Effector memory CD8-positive, alpha-beta T cell (primary cell): Measurements from ENCODE around the gene STN1.

Experiments used
- ATAC-seq: fragments of 150-1000 bp; cut with Tn5 transposase; replicated peaks from 2 replicates; pipeline ENCODE4 v1.10.0; 2021; ENCODE audit warnings: mild to moderate bottlenecking, moderate library complexity
- DNase-seq, 3 experiments: peaks; one replicate each; pipeline ENCODE4 v3.0.0; 2021
- H3K27ac Mint-ChIP-seq, 2 donors: one replicate each; pipeline ENCODE4 v1.8.0; 2022; ENCODE audit warnings: mild to moderate bottlenecking in 2 of 2, mixed read lengths in 2 of 2, moderate library complexity in 2 of 2
- H3K27me3 Mint-ChIP-seq, 2 donors: one replicate each; pipeline ENCODE4 v1.8.0; 2022; ENCODE audit warnings: mixed read lengths in 2 of 2
- H3K36me3 Mint-ChIP-seq: one replicate; pipeline ENCODE4 v1.8.0; 2022; ENCODE audit warnings: mild to moderate bottlenecking, moderate library complexity, mixed read lengths; ENCODE audit not compliant: insufficient read depth
- H3K4me1 Mint-ChIP-seq, 2 donors: one replicate each; pipeline ENCODE4 v1.8.0; 2022; ENCODE audit warnings: low read depth in 2 of 2, mixed read lengths in 2 of 2
- H3K4me3 Mint-ChIP-seq, 2 donors: one replicate each; pipeline ENCODE4 v1.8.0; 2022; ENCODE audit warnings: mild to moderate bottlenecking in 2 of 2, mixed read lengths in 2 of 2, moderate library complexity in 2 of 2
- H3K9me3 Mint-ChIP-seq, 2 donors: one replicate each; pipeline ENCODE4 v1.8.0; 2022; ENCODE audit warnings: mixed read lengths in 2 of 2

Gene STN1

DNA sequence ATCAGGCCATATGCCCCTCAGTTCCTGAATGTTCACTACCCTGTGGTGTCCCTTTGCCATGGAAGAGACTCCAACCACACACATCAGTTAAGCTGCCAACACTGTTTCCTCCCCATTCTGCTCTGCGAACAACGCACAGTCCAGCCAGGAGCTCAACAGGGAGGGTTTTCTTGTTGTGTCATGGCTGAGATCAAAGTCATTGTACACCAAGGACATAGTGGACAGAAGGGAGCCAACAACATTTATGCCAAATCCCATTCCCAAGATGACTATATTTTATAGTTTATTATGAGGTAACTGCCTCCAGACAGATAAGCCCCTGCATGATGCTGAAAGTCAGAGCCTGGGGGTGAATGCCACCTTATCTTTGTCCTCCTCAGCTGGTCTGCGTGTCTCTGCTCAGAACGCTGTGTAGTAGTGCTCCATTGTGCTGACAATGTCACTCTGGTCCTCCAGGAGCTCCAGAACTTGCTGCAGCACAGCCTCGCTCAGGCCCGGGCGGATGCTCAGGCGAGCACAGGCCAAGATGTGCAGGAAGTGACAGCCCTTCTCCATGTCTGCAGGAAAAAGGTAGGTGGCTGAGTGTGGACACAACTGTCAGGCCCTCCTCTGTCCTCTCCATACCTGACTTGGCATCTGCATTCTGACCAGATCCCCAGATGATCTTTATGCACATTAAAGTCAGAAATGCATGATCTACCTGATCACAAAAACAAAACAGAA lies 35.5 kb downstream of the STN1 start:
- H3K4me1 Mint-ChIP-seq = peaks cover 9 to 14% of the 10 kb centered on the region in 2 donors
- H3K27ac Mint-ChIP-seq = no peak overlapping the region
- H3K27me3 Mint-ChIP-seq = no peaks in the 10 kb centered on the region
- H3K36me3 Mint-ChIP-seq = peaks cover 84% of the 10 kb centered on the region
- ATAC-seq (no peak), DNase-seq (no peak)
- no peak overlapping the region for H3K4me3 Mint-ChIP-seq
- no peaks in the 10 kb centered on the region for H3K9me3 Mint-ChIP-seq

DNA sequence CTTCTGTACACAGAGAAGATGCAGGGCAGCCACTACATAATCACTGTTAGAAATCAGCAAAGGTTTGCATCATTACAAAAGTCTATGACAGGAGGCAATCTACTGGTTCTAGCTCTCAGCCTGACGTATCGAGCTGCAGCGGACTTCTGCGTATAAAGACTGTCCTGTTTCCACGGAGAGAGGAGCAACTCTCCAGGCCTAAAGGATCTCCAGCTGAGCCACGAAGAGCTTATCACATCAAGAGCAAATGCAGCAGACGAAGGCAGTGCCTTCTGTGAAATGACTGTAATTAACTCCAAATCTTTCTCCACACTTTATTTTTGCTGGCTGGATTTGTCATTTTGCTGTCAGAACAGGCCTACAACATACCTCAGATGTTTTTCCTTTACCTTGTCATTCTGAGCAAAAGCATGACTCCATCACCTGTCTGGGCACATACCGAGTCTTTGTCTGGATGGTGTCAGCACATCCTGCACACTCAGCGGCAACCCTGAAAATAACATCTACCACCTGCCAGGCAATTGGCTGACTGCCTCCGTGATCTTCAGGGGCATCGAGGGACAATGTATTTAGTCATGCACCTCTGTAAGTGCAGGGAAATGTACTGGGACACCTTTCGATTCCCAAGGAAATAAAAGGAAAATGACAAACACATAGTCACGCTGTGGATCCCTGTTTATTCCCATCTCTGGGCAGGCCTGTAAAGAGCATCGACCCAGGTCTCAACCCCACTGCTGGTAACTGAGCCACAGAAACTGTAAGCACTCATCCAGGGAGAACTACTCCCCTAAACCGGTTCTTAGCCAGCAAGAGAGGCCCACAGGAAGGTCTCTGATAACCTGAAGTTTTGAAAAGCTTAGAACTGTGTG lies 36.3 kb downstream of the STN1 start:
- Mint-ChIP-seq H3K4me3 (no peak overlapping the region), H3K9me3 (no peaks in the 10 kb centered on the region), H3K27ac (no peak overlapping the region), H3K27me3 (no peaks in the 10 kb centered on the region), H3K4me1 (peaks cover 9 to 14% of the 10 kb centered on the region in 2 donors), H3K36me3 (peaks cover 80% of the 10 kb centered on the region)
- DNase-seq (no peak), ATAC-seq (no peak)

DNA sequence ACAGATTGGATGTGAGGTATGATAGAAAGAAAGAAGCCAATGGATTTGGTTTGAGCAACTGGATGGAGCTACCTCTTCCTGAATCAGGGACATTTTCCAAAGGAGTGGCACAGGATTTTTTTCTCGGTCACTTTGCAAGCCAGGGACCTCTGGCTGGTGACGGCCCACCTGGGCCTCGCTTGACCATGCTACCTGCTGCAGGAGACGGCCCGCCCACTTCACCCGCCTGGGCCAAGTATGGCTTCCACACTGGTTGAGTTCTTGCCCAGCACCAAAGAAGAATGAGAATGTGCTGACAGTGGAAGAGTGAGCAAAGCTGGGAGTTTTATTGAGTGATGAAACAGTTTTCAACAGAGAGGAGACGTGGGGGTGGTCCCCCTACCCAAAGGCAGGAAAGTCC lies 38.2 kb downstream of the STN1 start:
- H3K4me3 Mint-ChIP-seq = no peak overlapping the region

DNA sequence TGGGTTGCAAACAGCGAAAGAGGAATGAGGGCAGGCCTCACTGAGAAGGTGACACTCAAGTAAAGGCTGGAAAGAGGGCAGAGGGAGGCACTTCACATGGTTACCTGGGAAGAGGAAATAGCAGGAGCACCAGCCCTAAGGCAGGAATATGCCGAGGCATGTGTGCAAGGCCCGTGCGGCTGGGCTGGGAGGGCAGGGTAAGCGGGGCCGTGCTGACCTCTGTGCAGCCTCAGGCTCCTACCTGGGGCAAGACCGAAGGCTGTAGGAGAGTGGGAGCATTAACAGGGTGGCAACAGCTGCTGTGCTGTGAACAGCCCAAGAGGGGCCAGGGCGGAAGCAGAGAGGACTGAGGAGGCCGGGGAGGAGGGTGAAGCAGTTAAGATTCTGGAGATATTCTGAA lies 38.6 kb downstream of the STN1 start:
- Mint-ChIP-seq H3K4me3 (no peak overlapping the region), H3K27me3 (no peaks in the 10 kb centered on the region), H3K36me3 (peaks cover 70% of the 10 kb centered on the region), H3K4me1 (peaks cover 9 to 14% of the 10 kb centered on the region in 2 donors), H3K27ac (peak overlapping the region in 1 of 2 donors; percentile 56), H3K9me3 (no peaks in the 10 kb centered on the region)
- ATAC-seq = no peak
- no peak for DNase-seq

More for the DNA sequence above, 38.2 kb downstream of the STN1 start:
- no peaks in the 10 kb centered on the region for H3K27me3 Mint-ChIP-seq
- no peaks in the 10 kb centered on the region for H3K9me3 Mint-ChIP-seq
- peak overlapping the region in 1 of 2 donors; percentile 56 for H3K27ac Mint-ChIP-seq
- no peak for ATAC-seq
- DNase-seq = no peak
- peaks cover 9 to 14% of the 10 kb centered on the region in 2 donors for H3K4me1 Mint-ChIP-seq
- peaks cover 70% of the 10 kb centered on the region for H3K36me3 Mint-ChIP-seq

DNA sequence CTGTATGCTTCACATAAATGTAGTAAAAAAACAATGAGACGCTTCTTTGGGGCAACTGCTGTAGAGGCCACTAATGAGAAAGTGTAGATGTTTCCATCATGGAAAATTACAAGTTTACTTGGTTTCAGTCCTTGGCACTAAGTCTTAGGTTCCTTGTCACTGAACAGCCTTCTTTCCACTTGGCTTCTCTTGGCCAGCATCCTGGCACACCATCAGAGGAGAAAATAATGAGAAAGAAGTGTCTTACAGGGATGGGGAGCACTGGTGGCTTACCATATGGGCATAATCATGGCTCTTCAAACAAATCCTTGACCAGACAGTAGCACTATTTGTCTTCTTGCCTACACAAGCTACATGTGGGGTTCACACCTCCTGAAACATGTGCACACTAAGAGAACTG lies 40.1 kb downstream of the STN1 start:
- H3K4me3 Mint-ChIP-seq = no peak overlapping the region
- H3K4me1 Mint-ChIP-seq = peaks cover 9 to 14% of the 10 kb centered on the region in 2 donors
- H3K27ac Mint-ChIP-seq = peak overlapping the region in 1 of 2 donors; percentile 49
- H3K36me3 Mint-ChIP-seq = peaks cover 63% of the 10 kb centered on the region
- H3K9me3 Mint-ChIP-seq = no peaks in the 10 kb centered on the region
- H3K27me3 Mint-ChIP-seq = no peaks in the 10 kb centered on the region
- DNase-seq = no peak
- ATAC-seq = no peak

DNA sequence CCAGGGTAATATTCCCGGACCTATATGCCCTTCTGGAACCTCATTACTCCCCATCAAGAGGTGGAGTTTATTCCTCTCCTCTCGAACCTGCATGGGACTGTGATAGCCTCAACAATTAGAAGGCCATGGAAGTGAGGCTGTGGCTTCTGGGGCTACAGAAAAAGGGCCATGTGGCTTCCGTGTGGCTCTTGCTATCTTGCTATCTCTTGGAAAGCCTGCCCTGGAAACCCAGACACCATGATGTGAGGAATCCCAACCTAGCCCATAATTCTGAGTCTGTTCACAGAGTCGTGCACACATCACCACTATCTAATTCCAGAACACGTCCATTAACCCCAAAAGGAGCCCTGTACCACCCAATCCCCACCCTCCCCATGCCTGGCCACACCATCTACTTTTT lies 41.8 kb downstream of the STN1 start:
- DNase-seq = no peak
- H3K4me1 Mint-ChIP-seq = peaks cover 6 to 12% of the 10 kb centered on the region in 2 donors
- no peak for ATAC-seq
- H3K4me3 Mint-ChIP-seq = no peak overlapping the region
- no peaks in the 10 kb centered on the region for H3K27me3 Mint-ChIP-seq
- no peaks in the 10 kb centered on the region for H3K9me3 Mint-ChIP-seq
- H3K27ac Mint-ChIP-seq = no peak overlapping the region
- peaks cover 49% of the 10 kb centered on the region for H3K36me3 Mint-ChIP-seq

DNA sequence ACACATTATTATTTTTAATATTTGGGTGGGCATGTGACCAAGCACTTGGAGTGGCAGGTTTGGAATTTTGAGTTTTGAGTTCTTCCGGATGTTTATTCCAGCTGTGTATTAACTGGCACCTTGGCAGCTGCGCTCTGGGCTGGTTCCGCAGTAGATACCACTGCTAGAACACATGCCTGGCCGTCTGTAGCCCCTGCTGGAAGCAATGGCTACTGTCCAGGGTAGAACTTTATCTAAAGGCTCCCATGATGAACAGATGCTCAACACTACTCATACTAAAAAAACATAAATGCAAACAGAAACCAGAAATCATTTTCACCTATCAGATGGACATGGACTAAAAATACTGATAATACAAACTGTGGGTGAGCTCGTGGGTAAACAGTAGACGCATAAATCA lies 43.3 kb downstream of the STN1 start:
- no peak overlapping the region for H3K27ac Mint-ChIP-seq
- H3K27me3 Mint-ChIP-seq = no peaks in the 10 kb centered on the region
- H3K36me3 Mint-ChIP-seq = peaks cover 38% of the 10 kb centered on the region

DNA sequence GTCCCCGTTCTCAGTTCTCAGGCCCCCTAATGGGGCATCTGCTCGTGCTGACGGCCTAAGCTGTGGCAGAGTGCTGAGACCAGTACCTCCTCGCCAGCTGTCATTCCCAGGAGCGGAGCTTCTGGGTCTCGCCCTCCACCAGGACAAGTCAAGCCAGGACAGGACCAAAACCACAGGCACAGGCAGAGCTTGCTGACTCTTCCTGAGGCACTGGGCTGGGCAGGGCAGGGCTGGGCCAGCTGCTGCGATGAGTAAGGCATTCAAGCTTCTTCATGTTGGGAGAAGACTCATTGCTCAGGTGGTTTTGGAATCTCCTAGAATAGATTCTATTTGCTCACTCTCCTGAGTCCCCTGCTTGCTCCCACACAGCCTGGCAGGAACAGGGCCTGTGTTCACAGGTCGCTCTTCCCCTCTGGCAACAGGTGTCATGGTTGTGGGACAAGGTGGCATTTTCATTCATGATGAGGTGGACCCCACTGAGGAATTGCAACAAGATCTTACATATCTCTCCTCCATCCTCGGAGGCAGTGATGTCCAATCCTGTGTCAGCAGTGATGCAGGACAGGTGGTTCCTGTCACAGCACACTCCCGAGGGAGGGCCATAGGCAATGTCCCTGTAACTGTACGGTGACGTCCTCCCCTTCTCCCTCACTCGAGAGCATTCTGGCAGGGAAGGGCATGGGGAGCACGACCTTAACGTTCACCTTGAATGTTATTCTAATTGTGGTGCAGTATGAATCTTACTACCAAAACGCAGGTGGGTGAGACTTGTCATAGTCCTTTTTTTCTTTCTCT lies 45.6 kb downstream of the STN1 start:
- Mint-ChIP-seq H3K4me1 (no peaks in the 10 kb centered on the region), H3K27ac (peak overlapping the region in 1 of 2 donors; percentile 55), H3K4me3 (no peak overlapping the region), H3K9me3 (no peaks in the 10 kb centered on the region), H3K36me3 (peaks cover 23% of the 10 kb centered on the region), H3K27me3 (no peaks in the 10 kb centered on the region)
- DNase-seq (no peak), ATAC-seq (no peak)

More for the DNA sequence above, 43.3 kb downstream of the STN1 start:
- DNase-seq (no peak), ATAC-seq (no peak)
- Mint-ChIP-seq H3K9me3 (no peaks in the 10 kb centered on the region), H3K4me1 (peaks cover 3 to 4% of the 10 kb centered on the region in 2 donors), H3K4me3 (no peak overlapping the region)

DNA sequence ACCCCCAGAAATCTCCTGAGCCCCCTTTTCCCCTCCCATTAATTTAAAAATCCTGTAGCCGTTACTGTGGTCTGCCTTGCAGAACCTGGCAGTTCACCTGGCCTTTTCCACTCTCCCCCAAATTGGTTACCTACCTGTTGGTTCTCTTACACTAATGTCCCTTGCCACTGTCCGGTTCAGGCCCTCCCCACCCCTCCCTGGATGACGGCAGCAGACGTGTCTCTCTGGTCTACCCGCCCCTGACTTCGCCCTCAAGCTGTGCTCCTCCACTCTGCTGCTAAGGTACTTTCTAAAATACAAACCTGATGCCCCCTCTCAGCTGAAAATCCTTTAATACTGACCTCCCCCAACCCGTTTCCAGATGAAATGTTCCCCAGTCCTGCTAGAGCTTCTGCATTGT lies 47.0 kb downstream of the STN1 start:
- ATAC-seq = no peak
- H3K4me3 Mint-ChIP-seq = no peak overlapping the region

DNA sequence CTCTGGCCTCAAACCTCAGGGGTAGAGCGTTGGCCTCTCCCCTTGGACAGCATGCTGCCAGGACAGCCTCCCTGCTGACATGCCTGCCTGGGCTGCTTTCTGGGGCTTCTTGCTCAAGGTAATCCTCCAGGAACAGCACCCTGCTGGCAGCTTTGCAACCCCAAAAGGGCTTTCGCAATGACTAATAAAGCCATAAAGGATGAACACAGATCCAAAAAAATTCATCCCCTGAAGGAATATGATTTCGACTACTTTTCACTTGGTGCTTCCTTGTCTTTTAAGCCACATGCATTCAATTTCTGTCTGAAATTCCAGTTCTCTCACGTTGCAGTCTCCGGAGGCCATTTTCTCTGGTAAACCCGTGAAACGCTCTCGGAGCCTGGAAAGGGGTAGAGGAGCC lies 47.5 kb downstream of the STN1 start:
- DNase-seq (no peak), ATAC-seq (no peak)
- peaks cover 14% of the 10 kb centered on the region for H3K36me3 Mint-ChIP-seq
- no peaks in the 10 kb centered on the region for H3K9me3 Mint-ChIP-seq
- H3K4me3 Mint-ChIP-seq = no peak overlapping the region
- H3K27ac Mint-ChIP-seq = no peak overlapping the region
- no peaks in the 10 kb centered on the region for H3K27me3 Mint-ChIP-seq
- no peaks in the 10 kb centered on the region for H3K4me1 Mint-ChIP-seq

More for the DNA sequence above, 47.0 kb downstream of the STN1 start:
- no peak overlapping the region for H3K27ac Mint-ChIP-seq
- H3K27me3 Mint-ChIP-seq = no peaks in the 10 kb centered on the region
- DNase-seq = no peak
- peaks cover 18% of the 10 kb centered on the region for H3K36me3 Mint-ChIP-seq
- H3K9me3 Mint-ChIP-seq = no peaks in the 10 kb centered on the region
- no peaks in the 10 kb centered on the region for H3K4me1 Mint-ChIP-seq

DNA sequence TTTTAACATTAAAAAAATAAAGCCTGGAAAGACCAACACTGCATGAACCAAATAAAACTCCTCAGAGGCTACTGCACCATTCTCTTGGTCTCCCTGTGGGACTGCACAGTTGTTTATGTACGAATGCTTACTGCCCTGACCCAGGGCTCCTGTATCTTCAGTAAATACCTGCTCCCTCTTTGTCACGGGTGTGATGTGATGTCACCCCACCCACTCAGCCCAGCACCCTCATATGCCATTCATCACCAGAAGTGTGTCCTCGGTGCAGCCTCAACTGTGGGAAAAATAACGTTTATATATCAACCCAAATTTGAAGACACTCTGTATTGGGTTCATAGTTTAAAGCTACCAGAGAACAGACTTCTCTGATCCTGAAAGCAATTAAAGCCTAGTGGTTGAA lies 48.6 kb downstream of the STN1 start:
- ATAC-seq (no peak), DNase-seq (no peak)
- Mint-ChIP-seq H3K27me3 (no peaks in the 10 kb centered on the region), H3K27ac (no peak overlapping the region), H3K36me3 (peaks cover 9% of the 10 kb centered on the region), H3K4me3 (no peak overlapping the region), H3K9me3 (peaks cover 0 to 2% of the 10 kb centered on the region in 2 donors), H3K4me1 (no peaks in the 10 kb centered on the region)

DNA sequence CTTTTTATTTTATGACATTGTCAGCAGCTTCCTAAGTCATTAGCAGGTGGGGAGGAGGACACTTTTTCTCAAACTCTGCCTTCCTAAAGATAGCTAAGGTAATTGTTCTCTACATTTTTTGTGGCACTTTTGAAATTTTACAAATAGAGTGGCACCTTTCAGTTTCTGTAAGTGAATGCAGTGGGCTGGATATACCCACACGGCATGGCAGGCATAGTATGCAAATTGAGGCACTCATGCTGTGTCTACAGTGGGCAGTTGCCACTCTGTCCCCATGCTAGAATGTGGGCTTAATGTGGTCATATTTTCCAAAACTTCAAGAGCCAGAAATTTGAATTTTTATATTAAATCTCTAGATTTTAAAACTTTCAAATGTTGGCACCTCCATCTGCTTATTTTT lies 49.8 kb downstream of the STN1 start:
- Mint-ChIP-seq H3K36me3 (peaks cover 5% of the 10 kb centered on the region), H3K27me3 (no peaks in the 10 kb centered on the region), H3K9me3 (peaks cover 0 to 2% of the 10 kb centered on the region in 2 donors), H3K4me1 (no peaks in the 10 kb centered on the region), H3K4me3 (no peak overlapping the region), H3K27ac (peak overlapping the region in 1 of 2 donors; percentile 19)
- DNase-seq (no peak), ATAC-seq (no peak)

DNA sequence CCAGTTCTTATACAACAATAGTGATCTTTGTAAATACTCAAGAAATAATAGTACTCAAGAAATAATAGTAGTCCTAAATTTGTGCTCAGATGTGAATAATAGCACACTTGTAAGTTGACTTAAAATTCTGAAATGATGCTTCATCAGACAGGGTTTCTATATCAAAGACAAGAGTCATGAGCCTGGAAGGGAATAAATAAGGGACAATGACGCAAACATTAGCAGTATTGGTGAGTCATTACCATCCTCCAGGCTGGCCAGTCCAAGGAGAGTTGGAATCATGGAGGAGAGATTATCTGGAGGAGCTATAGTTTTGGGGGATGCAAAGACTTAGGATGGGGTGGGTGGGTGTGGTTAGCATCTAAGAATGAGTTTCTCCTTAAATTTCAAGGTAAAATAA lies 56.5 kb downstream of the STN1 start:
- Mint-ChIP-seq H3K4me3 (no peak overlapping the region), H3K9me3 (peaks cover 0 to 2% of the 10 kb centered on the region in 2 donors), H3K36me3 (peaks cover 5% of the 10 kb centered on the region), H3K27me3 (peaks cover 7 to 9% of the 10 kb centered on the region in 2 donors), H3K27ac (no peak overlapping the region), H3K4me1 (no peaks in the 10 kb centered on the region)
- DNase-seq = no peak
- ATAC-seq = no peak
